Transverse colon (tissue), 4 donors: ENCODE measurements around the gene CAVIN1. TPM values are rescaled to one million over a fixed set of nuclear protein-coding genes. Genes with fewer than 3 reads are reported as not detected.

Source experiments
- DNase-seq: peaks from one replicate; pipeline ENCODE4 v3.0.0-alpha.2; 2019
- H3K27ac ChIP-seq, 4 donors: fragments of 200-600 bp; sonication (generic); 2 replicates each; pipeline ENCODE4 v1.5.1; 2016 to 2018; ENCODE audit warnings: inconsistent platforms in 4 of 4
- H3K27me3 ChIP-seq: fragments of 200-600 bp; sonication (generic); 2 replicates; pipeline ENCODE4 v1.5.1; 2017; ENCODE audit warnings: inconsistent platforms
- H3K36me3 ChIP-seq, 4 donors: fragments of 200-600 bp; sonication (generic); 2 replicates each; pipeline ENCODE4 v1.5.1; 2017 to 2019; ENCODE audit warnings: inconsistent platforms in 4 of 4
- H3K4me1 ChIP-seq, 4 donors: fragments of 200-600 bp; sonication (generic); 2 replicates each; pipeline ENCODE4 v1.5.1; 2017 to 2020; ENCODE audit warnings: inconsistent platforms in 4 of 4
- H3K4me3 ChIP-seq, 4 donors: fragments of 200-600 bp; sonication (generic); 1 replicate in 1 of 4; 2 replicates in 3 of 4; pipeline versions ENCODE4 v1.5.1 to v1.6.1; 2017 to 2019; ENCODE audit warnings: inconsistent platforms in 4 of 4
- H3K9me3 ChIP-seq, 2 donors: fragments of 200-600 bp; sonication (generic); 2 replicates each; pipeline ENCODE4 v1.5.1; 2017 to 2019; ENCODE audit warnings: inconsistent platforms in 2 of 2
- EP300 ChIP-seq: sonication (generic); formaldehyde crosslinking; IDR thresholded peaks from one replicate; pipeline ENCODE4 v1.6.1; 2017; ENCODE audit warnings: antibody characterized with exemption, low read depth
- POLR2A ChIP-seq: fragments of 450-650 bp; IDR thresholded peaks from one replicate; pipeline ENCODE4 v1.6.1; 2016; ENCODE audit warnings: antibody characterized with exemption, mild to moderate bottlenecking, moderate library complexity
- POLR2AphosphoS5 ChIP-seq, 3 donors: sonication (generic); formaldehyde crosslinking; IDR thresholded peaks; one replicate each; pipeline ENCODE4 v1.6.1; 2016; ENCODE audit warnings: antibody characterized with exemption in 3 of 3
- WGBS, 2 donors: methylation state at CpG; one replicate each; pipeline ENCODE4 v1.1.5; 2018; ENCODE audit warnings: low coverage in 1 of 2; 5-methylcytosine and 5-hydroxymethylcytosine counted together
- in situ Hi-C, 4 donors: fragments of 200-750 bp; cut with MboI; loops; one replicate each; pipeline versions ENCODE4 v1.15.0 to v1.15.1; 2017; ENCODE audit warnings: low sequenced_read_pairs in 3 of 4, low pct_ligation_motif_present in 1 of 4, low pct_unique_long_range_greater_than_20kb in 1 of 4
- intact Hi-C: fragments of 100-400 bp; cut with DNase I; formaldehyde crosslinking; loops from one replicate; pipeline ENCODE4 v1.15.1; 2023; ENCODE audit warnings: low total_unique reads
- total RNA-seq, 4 donors: library from RNA; depleted of rRNA; stranded (reverse); fragments of >200 nt; gene quantifications; one replicate each; pipeline ENCODE4 v1.1.0, GENCODE V29; 2016
- TF ChIP-seq, protein P1 (sequence below), 5 experiments: fragments of 200-600 bp in 3 of 5; fragments of 450-650 bp in 2 of 5; sonication (generic) in 3 of 5; IDR thresholded peaks; 1 replicate in 2 of 5; 2 replicates in 3 of 5; pipeline ENCODE4 v1.5.1; 2016 to 2017; ENCODE audit warnings: antibody characterized with exemption in 5 of 5, inconsistent platforms in 3 of 5, mild to moderate bottlenecking in 2 of 5, moderate library complexity in 1 of 5

The CAVIN1 gene
- total RNA-seq, 4 donors from 2014 or later: 53.7 to 135 (median 69.2) TPM

DNA sequence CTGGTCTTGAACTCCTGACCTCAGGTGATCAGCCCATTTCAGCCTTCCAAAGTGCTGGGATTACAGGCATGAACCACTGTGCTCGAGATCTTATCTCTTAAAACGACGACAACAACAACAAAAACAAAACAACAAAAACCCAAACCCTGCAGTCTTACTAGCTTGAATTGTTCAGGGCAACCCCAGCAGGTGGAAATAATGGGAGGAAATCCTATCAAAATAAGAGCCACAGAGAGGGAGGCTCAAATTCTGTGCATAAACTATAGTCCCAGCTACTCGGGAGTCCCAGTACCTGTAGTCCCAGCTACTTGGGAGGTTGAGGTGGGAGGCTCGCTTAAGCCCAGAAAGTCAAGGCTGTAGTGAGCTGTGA is 19.1 kb upstream of the CAVIN1 start:
- Histone ChIP-seq H3K27ac (peak overlapping the region; percentile 51 to 80 (median 70)), H3K9me3 (no peaks in the 10 kb centered on the region), H3K4me1 (peaks cover 0 to 29% (median 8%) of the 10 kb centered on the region in 4 donors), H3K27me3 (no peaks in the 10 kb centered on the region), H3K4me3 (no peak overlapping the region), H3K36me3 (no peaks in the 10 kb centered on the region)
- no peak for DNase-seq
- in situ Hi-C loops (no loop called here), intact Hi-C loops (no loop called here)
- 33 to 60% methylated on average over 2 to 5 of the region's 5 CpGs for WGBS, 2 donors
- TF ChIP-seq EP300 (no peak), POLR2A (no peak), POLR2AphosphoS5 (IDR thresholded peaks at IDR 0.05) (no peak)
- TF ChIP-seq, protein P1, sequence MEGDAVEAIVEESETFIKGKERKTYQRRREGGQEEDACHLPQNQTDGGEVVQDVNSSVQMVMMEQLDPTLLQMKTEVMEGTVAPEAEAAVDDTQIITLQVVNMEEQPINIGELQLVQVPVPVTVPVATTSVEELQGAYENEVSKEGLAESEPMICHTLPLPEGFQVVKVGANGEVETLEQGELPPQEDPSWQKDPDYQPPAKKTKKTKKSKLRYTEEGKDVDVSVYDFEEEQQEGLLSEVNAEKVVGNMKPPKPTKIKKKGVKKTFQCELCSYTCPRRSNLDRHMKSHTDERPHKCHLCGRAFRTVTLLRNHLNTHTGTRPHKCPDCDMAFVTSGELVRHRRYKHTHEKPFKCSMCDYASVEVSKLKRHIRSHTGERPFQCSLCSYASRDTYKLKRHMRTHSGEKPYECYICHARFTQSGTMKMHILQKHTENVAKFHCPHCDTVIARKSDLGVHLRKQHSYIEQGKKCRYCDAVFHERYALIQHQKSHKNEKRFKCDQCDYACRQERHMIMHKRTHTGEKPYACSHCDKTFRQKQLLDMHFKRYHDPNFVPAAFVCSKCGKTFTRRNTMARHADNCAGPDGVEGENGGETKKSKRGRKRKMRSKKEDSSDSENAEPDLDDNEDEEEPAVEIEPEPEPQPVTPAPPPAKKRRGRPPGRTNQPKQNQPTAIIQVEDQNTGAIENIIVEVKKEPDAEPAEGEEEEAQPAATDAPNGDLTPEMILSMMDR (IDR thresholded peaks at IDR 0.05): no peak

DNA sequence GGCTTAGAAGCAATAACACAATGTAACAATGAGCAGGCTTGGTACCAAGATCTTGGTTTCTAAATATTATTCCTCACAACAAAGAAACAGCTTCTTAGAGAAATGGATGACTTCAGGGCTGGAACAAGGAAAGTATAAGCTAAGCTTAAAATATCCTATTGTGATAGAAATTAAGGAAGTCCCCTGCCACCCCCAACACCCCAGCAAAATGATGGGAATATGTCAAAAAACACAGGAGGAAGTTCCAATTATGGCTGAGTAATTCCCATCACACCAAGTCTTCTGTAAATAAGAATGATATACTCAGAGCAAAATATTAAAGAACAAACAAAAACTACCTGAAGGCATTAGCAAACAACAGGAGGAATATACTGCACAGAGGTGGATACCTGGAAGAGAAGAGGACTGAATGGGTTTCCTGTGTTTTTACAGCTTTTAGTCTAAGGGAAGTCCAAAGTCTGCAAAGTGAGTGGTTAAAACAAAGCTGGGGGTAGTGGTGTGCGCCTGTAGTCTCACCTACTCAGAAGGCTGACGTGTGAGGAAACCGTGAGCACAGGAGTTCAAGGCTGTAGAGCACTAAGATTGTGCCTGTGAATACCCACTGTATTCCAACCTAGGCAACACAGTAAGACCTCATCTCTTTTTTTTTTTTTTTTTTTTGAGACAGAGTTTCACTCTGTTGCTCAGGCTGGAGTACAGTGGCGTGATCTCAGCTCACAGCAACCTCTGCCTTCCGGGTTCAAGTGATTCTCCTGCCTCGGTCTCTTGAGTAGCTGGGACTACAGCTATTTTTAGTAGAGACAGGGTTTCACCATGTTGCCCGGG is 18.5 kb upstream of the CAVIN1 start:
- no peaks in the 10 kb centered on the region for H3K36me3 ChIP-seq
- intact Hi-C loops: no loop called here
- H3K27me3 ChIP-seq: no peaks in the 10 kb centered on the region
- in situ Hi-C loops: no loop called here
- no peaks in the 10 kb centered on the region for H3K9me3 ChIP-seq
- peaks cover 0 to 29% (median 8%) of the 10 kb centered on the region in 4 donors for H3K4me1 ChIP-seq
- peak in 1 of 3 donors; percentile 25 for TF ChIP-seq POLR2AphosphoS5 (IDR thresholded peaks at IDR 0.05)
- TF ChIP-seq, protein P1 (IDR thresholded peaks at IDR 0.05): no peak
- peak overlapping the region; percentile 51 to 80 (median 70) for H3K27ac ChIP-seq
- 33 to 35% methylated on average over 3 to 7 of the region's 7 CpGs for WGBS, 2 donors
- DNase-seq: peak; percentile 32
- no peak overlapping the region for H3K4me3 ChIP-seq

GRCh38 chr17:42438600-42439567 is 15.8 kb upstream of the CAVIN1 start:
- Histone ChIP-seq H3K4me1 (peaks cover 0 to 29% (median 8%) of the 10 kb centered on the region in 4 donors), H3K36me3 (no peaks in the 10 kb centered on the region), H3K4me3 (no peak overlapping the region), H3K27ac (no peak overlapping the region), H3K27me3 (no peaks in the 10 kb centered on the region), H3K9me3 (no peaks in the 10 kb centered on the region)
- TF ChIP-seq POLR2A (no peak), EP300 (no peak), POLR2AphosphoS5 (IDR thresholded peaks at IDR 0.05) (no peak)
- TF ChIP-seq, protein P1 (IDR thresholded peaks at IDR 0.05): peak; percentile 25 to 46 (median 38)
- DNase-seq: peak; percentile 56
- intact Hi-C loops: no loop called here
- WGBS, 2 donors: 77 to 87% methylated on average over 8 to 9 of the region's 9 CpGs
- in situ Hi-C loops: loop anchor here in 2 of 4 donors (10.0 kb wide), 1 partner anchor 86 kb away; no protein-coding TSS in a partner anchor

DNA sequence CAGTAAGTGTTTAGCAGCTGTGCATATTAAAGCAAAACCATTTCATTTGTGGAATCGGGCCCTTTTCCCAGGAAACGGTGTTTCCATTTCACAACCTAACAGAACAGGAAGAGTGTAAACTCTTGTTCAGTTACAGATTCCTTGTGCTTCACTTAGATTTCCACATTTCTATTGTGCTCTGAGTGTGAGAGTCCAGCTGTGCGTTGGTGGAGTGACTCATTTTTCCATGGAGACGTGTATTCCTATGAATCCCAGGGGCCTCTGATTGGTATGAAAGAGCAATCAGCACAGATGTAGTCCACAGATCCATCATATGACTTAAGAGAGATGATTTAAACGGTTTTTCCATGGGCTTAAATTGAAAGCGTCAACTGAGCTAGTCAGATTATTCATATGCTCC is 13.3 kb upstream of the CAVIN1 start:
- Histone ChIP-seq H3K36me3 (no peaks in the 10 kb centered on the region), H3K27me3 (no peaks in the 10 kb centered on the region), H3K4me1 (peaks cover 0 to 25% (median 9%) of the 10 kb centered on the region in 4 donors), H3K4me3 (no peak overlapping the region), H3K27ac (peak overlapping the region; percentile 54 to 71 (median 65)), H3K9me3 (no peaks in the 10 kb centered on the region)
- 48 to 53% methylated on average over 6 of the region's 6 CpGs for WGBS, 2 donors
- TF ChIP-seq, protein P1 (IDR thresholded peaks at IDR 0.05): no peak
- peak in 2 of 3 donors; percentile 57 to 64 for TF ChIP-seq POLR2AphosphoS5 (IDR thresholded peaks at IDR 0.05)
- DNase-seq: peak; percentile 20
- in situ Hi-C loops (loop anchor here in 2 of 4 donors (10.0 kb wide), 1 partner anchor 88 kb away; no protein-coding TSS in a partner anchor), intact Hi-C loops (no loop called here)
